CD4-positive, CD25-positive, alpha-beta regulatory T cell (primary cell): Measurements from ENCODE around the gene CDH23. TPM values are rescaled to one million over a fixed set of nuclear protein-coding genes. Genes with fewer than 3 reads are reported as not detected.

Experiments
- ATAC-seq, 2 donors: fragments of 150-1000 bp; cut with Tn5 transposase; one replicate each; pipeline ENCODE4 v1.10.0; 2021; ENCODE audit warnings: low read depth in 2 of 2, moderate number of reproducible peaks in 2 of 2, moderate library complexity in 1 of 2
- DNase-seq, 3 donors: peaks; one replicate each; pipeline versions ENCODE4 v3.0.0 to v3.0.0-alpha.2; 2012 to 2022; ENCODE audit warnings: mixed read lengths in 1 of 3
- H3K27ac ChIP-seq: one replicate; pipeline ENCODE4 v1.7.0; 2013; ENCODE audit warnings: mild to moderate bottlenecking, low read length; ENCODE audit not compliant: insufficient read depth, poor library complexity, severe bottlenecking
- H3K27me3 ChIP-seq: one replicate; pipeline ENCODE4 v1.7.0; 2013; ENCODE audit warnings: low read length; ENCODE audit not compliant: control insufficient read depth, insufficient read depth
- H3K36me3 ChIP-seq: one replicate; pipeline ENCODE4 v1.7.0; 2013; ENCODE audit warnings: mild to moderate bottlenecking, low read length, moderate library complexity; ENCODE audit not compliant: control insufficient read depth, insufficient read depth
- H3K4me1 ChIP-seq: 2 replicates; pipeline ENCODE4 v1.7.0; 2013; ENCODE audit warnings: mild to moderate bottlenecking, low read length; ENCODE audit not compliant: insufficient read depth, control insufficient read depth, poor library complexity, severe bottlenecking
- H3K4me3 ChIP-seq: one replicate; pipeline ENCODE4 v1.7.0; 2013; ENCODE audit warnings: low read depth, mild to moderate bottlenecking, low read length, moderate library complexity
- H3K9me3 ChIP-seq, 2 experiments: 1 replicate in 1 of 2; 2 replicates in 1 of 2; pipeline ENCODE4 v1.7.0; 2013; ENCODE audit warnings: low read length in 2 of 2, mild to moderate bottlenecking in 1 of 2, moderate library complexity in 1 of 2; ENCODE audit not compliant: control insufficient read depth in 2 of 2
- H3K27ac Mint-ChIP-seq, 3 donors: one replicate each; pipeline ENCODE4 v1.8.0; 2020 to 2022; ENCODE audit warnings: mild to moderate bottlenecking in 3 of 3, mixed read lengths in 3 of 3, moderate library complexity in 2 of 3
- H3K27me3 Mint-ChIP-seq: one replicate; pipeline ENCODE4 v1.8.0; 2022; ENCODE audit warnings: mild to moderate bottlenecking, mixed read lengths
- H3K36me3 Mint-ChIP-seq: one replicate; pipeline ENCODE4 v1.8.0; 2020; ENCODE audit warnings: mixed read lengths
- H3K4me1 Mint-ChIP-seq, 4 donors: one replicate each; pipeline ENCODE4 v1.8.0; 2020 to 2022; ENCODE audit warnings: mixed read lengths in 4 of 4, mild to moderate bottlenecking in 1 of 4
- H3K4me3 Mint-ChIP-seq, 4 donors: one replicate each; pipeline ENCODE4 v1.8.0; 2020 to 2022; ENCODE audit warnings: mild to moderate bottlenecking in 4 of 4, mixed read lengths in 4 of 4, moderate library complexity in 3 of 4
- H3K9me3 Mint-ChIP-seq, 7 donors: one replicate each; pipeline ENCODE4 v1.8.0; 2020 to 2022; ENCODE audit warnings: mixed read lengths in 7 of 7, mild to moderate bottlenecking in 3 of 7, moderate library complexity in 2 of 7
- polyA plus RNA-seq, 4 donors: library from polyadenylated mRNA; unstranded; fragments of 300-500 nt; fragmentation: Illumina TruSeq; gene quantifications; one replicate each; pipeline ENCODE4 v1.2.3, GENCODE V29; 2021
- total RNA-seq: library from RNA; stranded (reverse); gene quantifications from one replicate; pipeline ENCODE4 v1.2.3, GENCODE V29; 2022

CDH23 gene
- total and polyA plus RNA-seq, 5 donors from 2014 or later: 0.17 to 5.6 (median 1.1) TPM

- Histone ChIP-seq H3K27ac (no peak overlapping the region), H3K36me3 (no peaks in the 10 kb centered on the region), H3K4me1 (no peaks in the 10 kb centered on the region), H3K27me3 (no peaks in the 10 kb centered on the region), H3K9me3 (no peaks in the 10 kb centered on the region), H3K4me3 (no peak overlapping the region)
- peak overlapping the region in 1 of 4 donors; percentile 43 for H3K4me3 Mint-ChIP-seq
- H3K9me3 Mint-ChIP-seq: peaks cover 0 to 1% (median 0%) of the 10 kb centered on the region in 7 donors
- H3K4me1 Mint-ChIP-seq: peaks cover 0 to 5% (median 0%) of the 10 kb centered on the region in 4 donors
- DNase-seq (no peak), ATAC-seq (no peak)
- no peaks in the 10 kb centered on the region for H3K36me3 Mint-ChIP-seq
- peaks cover 4% of the 10 kb centered on the region for H3K27me3 Mint-ChIP-seq
- H3K27ac Mint-ChIP-seq: no peak overlapping the region
These were observed 461.5 kb downstream of the CDH23 start for GRCh38 chr10:71857934-71858890.

- Mint-ChIP-seq H3K27ac (no peak overlapping the region), H3K4me1 (peaks cover 0 to 5% (median 0%) of the 10 kb centered on the region in 4 donors)
- ATAC-seq: peak; percentile 20 to 59
These were observed 463.7 kb downstream of the CDH23 start for GRCh38 chr10:71860243-71861029.

GRCh38 chr10:71863203-71863602, 466.5 kb downstream of the CDH23 start:
- ATAC-seq: no peak
- no peaks in the 10 kb centered on the region for H3K27me3 Mint-ChIP-seq
- H3K9me3 ChIP-seq: no peaks in the 10 kb centered on the region
- H3K27ac Mint-ChIP-seq: no peak overlapping the region
- H3K4me1 ChIP-seq: no peaks in the 10 kb centered on the region
- H3K4me3 Mint-ChIP-seq: no peak overlapping the region
- DNase-seq: no peak
- no peak overlapping the region for H3K27ac ChIP-seq
- H3K27me3 ChIP-seq: no peaks in the 10 kb centered on the region
- H3K4me3 ChIP-seq: no peak overlapping the region
- H3K9me3 Mint-ChIP-seq: no peaks in the 10 kb centered on the region
- no peaks in the 10 kb centered on the region for H3K36me3 Mint-ChIP-seq
- H3K36me3 ChIP-seq: no peaks in the 10 kb centered on the region
- no peaks in the 10 kb centered on the region for H3K4me1 Mint-ChIP-seq

More at GRCh38 chr10:71860243-71861029, 463.7 kb downstream of the CDH23 start:
- no peaks in the 10 kb centered on the region for H3K4me1 ChIP-seq
- H3K9me3 ChIP-seq: no peaks in the 10 kb centered on the region
- Mint-ChIP-seq H3K9me3 (peaks cover 0 to 1% (median 0%) of the 10 kb centered on the region in 7 donors), H3K27me3 (no peaks in the 10 kb centered on the region), H3K4me3 (no peak overlapping the region), H3K36me3 (no peaks in the 10 kb centered on the region)
- H3K27me3 ChIP-seq: no peaks in the 10 kb centered on the region
- H3K4me3 ChIP-seq: no peak overlapping the region
- no peak overlapping the region for H3K27ac ChIP-seq
- peak in 1 of 3 donors; percentile 22 for DNase-seq
- H3K36me3 ChIP-seq: no peaks in the 10 kb centered on the region

GRCh38 chr10:71864911-71865361, 468.2 kb downstream of the CDH23 start:
- Histone ChIP-seq H3K4me1 (no peaks in the 10 kb centered on the region), H3K4me3 (no peak overlapping the region), H3K27ac (no peak overlapping the region), H3K27me3 (no peaks in the 10 kb centered on the region), H3K9me3 (no peaks in the 10 kb centered on the region), H3K36me3 (no peaks in the 10 kb centered on the region)
- H3K4me3 Mint-ChIP-seq: no peak overlapping the region
- H3K9me3 Mint-ChIP-seq: no peaks in the 10 kb centered on the region
- H3K27me3 Mint-ChIP-seq: no peaks in the 10 kb centered on the region
- no peak for DNase-seq
- ATAC-seq: no peak
- H3K36me3 Mint-ChIP-seq: no peaks in the 10 kb centered on the region
- H3K4me1 Mint-ChIP-seq: no peaks in the 10 kb centered on the region
- H3K27ac Mint-ChIP-seq: no peak overlapping the region

Other genes with a start within 250 kb of the CDH23 start
- gene UNC5B, start 184.3 kb upstream of the CDH23 start, total RNA-seq: 0.07 TPM
- gene UNC5B, start 184.3 kb upstream of the CDH23 start, polyA plus RNA-seq: not detected
- 4.8 TPM for gene SLC29A3, start 77.7 kb upstream of the CDH23 start, total RNA-seq
- gene SLC29A3, start 77.7 kb upstream of the CDH23 start, polyA plus RNA-seq: 10 to 100 TPM in 3 of 4 donors, 1 to 10 TPM in 1; 9.4 to 16.2 (median 12.4) TPM